DMS 273 treated with DMSO at 0.1 percent for 48 hours (cell line): ENCODE results near the gene PFDN2.
"Not testable (repeated sequence)": the region's sequence is repeated elsewhere in the genome, so short reads cannot be mapped to it uniquely, and the experiment has no call there.

Experiments used
- DNase-seq: peaks from one replicate; lab custom pipeline; 2025; lab: John Stamatoyannopoulos, UW

The PFDN2 gene

DNA sequence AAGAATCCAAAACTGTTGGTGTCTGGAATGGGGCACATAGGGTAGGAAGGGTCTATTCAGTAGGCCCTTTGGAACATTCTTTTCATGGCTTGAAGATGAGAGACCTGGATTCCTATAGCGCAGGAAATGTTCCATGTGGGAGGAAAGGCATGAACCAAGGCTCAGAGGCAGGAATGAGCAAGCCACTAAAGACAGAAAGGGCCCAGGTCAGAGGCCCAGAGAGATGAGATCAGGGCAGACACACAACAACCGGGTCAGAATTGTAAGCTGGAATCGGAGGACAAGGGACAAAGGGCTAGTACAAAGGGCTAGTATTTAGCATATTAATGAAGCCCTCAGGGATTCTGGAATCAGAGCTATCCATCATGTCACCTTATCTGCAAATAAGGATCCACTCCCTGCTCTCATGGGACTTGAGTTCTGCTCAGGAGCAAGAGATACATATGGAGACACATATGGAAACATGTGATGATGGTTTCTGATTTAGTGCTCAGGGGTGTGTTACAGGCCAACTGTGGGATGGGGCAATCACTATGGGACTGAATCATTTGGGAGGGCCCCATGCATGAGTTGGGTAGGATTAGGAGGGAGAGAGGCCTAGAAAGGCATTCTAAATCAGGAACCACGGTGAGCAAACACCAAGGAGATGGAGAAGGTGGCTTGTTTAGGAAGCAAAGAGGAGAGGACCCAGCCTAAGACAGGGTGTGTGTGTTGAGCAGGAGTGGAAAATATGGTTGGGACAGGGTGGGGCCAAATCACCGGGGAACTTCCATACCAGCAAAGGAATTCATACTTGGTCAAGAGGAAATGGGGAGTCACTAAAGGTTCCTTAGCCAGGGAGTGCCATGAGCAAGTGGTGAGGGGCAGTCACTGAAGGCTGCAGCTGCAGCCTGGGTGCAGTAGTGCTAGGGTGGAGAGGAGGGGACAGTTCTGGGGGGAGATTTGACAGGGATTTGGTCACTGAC lies 37.1 kb downstream of the PFDN2 start:
- no peak for DNase-seq

DNA sequence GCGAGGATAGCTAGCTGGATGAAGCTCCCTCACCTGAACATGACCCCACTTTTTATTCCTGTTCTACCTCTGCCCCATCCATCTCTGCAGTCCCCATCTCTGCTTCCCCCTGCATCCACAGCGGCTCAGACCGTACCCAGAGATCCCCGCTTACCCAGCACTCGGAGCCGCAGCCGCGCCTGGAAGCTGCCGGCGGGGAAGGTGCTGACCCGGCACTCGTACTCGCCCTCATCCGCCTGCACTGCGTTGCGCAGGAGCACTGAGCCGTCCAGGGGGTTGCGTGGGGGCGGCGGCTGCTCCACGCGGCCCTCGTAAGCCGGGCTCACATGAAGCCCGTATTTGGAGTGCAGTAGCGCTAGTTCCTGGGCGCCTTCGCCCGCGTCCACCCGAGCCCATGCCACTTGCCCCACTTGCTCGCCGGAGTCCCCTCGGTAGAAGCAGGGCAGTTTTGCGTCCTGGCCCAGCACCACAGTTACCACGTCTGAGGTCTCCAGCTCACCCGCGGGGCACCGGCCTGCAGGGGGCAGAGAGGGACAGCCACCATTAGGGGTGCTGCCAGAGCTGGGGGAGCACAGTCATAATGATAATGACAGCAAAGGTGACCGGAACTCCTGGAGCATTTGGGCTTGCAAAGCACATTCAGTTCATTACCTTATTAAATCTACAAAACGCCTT lies 38.3 kb downstream of the PFDN2 start:
- no peak for DNase-seq

DNA sequence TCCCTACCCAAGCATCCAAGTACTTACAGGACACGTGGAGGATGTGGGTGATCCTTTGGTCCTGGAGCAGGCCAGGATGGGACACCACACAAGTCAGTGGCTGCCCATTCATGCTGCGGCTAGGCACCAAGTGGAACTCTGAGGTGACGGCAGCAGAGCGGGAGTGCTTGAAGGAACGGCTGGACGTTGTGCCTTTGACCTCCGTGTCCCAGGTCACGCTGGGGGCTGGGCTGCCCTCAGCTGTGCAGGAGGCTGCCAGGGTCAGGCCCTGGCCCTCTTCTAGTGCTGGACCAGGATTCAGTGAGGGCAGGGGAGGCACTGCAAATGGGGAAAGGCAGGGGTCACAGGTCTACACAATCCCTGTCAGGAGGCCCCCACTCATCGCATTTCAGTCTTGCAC lies 40.4 kb downstream of the PFDN2 start:
- DNase-seq = no peak

DNA sequence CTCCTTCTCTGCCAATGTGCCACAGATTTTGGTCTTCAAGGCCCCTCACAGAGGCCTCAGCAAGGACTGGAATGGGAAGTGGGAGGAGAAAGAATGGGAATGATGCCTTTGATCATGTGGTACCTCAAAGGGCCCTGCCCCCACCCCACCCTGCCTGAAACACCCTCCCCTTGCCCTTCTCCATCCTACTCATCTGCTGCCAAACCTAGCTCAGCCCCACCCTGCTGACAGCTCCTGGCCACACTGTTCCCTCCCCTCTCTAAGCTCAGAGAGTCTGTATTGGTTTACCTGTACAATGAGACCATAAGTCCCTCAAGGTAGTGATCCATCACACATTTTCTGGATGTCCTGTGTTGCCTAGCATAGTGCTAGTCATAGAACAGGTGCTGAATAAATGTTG lies 41.4 kb downstream of the PFDN2 start:
- DNase-seq = no peak

DNA sequence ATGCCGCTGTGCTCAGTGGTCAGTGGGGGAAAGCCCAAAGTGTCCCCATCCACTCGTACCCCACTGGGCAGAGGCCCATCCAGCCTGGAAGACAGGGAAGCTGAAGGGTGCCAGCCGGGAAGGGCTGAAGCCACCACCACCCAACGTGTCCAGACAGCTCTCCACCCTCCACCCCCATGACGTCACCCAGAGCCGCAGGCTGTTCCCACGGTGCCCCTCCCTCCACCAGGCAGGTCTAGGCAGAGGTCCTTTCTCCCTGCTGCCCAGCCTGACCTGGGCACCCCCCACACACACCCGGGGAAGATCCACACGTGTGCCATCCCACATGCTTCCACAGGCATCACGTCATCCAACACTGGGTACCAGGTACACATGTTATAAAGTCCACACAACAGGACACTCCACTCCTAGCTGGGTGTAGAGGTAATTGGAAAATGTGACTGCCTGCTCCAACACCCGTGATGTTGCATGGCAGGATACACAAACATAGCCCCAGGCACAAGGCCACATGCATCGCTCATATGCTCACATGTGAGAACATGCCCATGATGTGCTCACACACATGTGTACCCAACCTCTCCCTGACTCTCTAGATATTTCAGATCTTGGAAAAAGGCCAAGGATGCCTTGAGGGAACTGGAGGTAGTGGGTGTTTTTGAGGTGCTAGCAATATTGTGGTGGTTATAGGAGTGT lies 43.0 kb downstream of the PFDN2 start:
- DNase-seq = no peak

DNA sequence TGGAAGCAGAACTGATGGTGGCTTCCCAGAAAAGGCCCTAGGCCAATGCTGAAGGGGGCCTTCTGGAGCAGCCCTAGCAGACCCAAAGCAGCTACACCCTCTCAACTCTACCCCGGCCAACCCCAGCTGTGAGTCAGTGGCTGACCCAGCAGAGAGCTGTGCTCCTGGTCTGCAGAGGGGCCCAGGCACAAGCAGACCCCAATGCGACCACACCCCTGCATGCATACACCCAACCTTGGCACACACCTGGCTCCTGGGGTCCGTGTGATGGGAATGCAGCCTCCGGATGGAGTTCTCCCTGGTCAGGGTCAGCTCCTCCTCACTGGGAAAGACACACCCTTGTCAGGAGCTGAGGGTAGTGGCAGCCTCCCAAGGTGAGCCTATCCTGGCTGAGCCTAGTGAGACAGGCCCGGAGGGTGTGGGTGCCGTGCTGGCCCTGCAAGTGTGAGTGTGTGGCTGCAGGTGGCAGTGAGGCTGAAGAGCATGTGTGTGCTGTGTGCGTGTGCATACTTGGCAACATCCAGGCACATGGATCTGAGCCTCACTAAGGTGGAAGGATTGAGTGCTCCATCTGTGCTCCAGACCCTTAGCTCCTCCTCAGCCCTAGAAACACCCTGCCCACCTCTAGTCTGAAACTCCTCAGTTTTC lies 44.2 kb downstream of the PFDN2 start:
- DNase-seq = no peak

DNA sequence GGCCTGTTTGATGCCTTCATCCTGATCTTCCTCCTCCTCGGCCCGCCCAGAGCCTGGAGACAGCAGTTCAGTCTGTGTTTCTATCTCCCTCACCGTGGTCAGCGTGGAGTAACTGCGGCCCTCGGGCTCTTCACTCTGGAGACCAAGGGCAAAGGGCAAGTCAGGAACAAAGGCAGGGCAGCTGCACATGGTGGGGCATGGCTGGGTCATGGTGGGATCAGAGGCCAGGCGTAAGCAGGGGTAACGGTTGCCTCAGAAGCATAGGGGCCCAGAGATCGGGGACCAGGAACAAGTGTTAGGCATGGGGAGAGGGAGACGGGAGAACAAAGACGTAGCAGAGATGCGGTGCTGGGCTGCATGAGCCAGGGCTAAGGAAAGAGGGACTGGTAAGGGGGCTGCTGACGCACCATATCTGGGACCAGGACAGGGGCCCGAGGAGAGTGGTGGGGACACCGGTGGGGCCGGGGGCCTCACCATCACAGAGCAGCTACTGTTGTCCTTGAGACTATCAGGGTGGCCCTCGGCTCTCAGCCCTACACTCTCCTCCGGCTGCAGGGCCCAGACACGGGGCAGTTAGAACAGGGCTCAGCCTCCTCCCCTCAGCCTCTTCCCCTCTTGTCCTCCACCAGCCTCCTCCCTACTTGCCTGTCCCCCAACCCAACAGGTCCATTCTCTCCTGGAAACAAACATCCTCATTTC lies 44.9 kb downstream of the PFDN2 start:
- no peak for DNase-seq

DNA sequence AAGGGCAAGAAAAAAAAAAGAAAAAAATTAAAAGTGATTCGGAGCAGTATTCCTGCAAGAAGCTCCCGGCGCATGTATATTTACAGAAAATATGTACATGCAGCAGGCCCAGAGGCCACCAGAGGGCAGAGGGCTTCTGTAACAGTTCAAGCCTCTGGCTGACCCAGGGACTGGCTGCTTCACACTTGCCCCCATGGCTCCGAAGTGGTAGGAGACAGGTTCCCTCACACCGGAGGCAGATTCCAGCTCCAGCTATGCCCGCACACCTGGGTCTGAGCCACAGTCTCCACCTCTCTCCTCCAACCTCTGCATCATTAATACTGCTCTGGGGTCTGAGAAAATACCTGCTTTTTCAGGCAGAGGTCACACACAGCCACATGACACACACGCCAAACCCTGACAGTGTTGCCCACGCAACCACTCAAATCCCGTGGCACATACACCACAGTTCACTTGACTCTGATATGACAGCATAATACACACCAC lies 45.9 kb downstream of the PFDN2 start:
- DNase-seq = no peak

DNA sequence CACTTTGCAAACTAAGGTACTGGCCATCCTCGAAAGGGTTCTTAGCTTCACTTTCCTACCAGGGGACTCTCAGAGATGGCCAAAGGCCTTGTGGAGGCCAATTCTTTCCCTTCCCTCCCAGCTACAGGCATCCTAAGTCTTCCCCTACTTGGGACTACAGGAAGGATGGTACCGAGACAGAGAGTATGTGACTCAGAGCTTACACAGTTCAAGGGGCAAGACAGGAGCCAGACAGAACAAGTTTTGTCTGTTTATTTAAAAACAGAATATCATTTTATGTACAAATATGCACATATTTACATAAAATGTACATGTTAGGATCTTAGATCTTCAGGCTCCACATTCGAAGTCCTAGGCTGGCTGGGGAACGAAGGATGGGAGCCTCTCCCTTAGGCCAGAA lies 47.1 kb downstream of the PFDN2 start:
- DNase-seq = no peak

DNA sequence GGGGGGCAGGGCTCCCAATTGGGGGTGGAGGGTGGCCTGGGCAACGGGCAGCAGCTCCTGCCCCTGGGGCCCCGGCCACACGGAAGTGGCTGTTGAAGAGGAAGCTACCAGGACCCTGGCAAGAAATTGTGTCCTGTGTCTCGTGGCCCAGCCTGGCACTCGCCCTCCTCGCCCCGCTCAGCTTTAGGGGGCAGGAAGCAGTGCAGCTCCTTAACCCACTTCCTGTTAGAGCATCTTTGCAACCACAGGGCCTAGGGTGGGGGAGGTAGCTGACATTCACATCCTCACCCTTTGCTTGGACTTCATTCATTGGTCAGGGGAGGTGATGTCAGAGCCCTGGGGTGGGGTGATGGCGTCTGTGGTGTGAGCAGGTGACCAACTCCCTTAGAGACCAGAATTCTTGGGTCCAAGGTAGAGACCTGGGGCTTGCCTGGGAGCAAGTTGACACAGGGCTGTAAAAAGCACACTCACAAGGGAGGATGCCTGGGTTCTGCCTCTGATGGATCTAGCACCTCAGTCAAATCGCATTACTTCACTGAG lies 48.0 kb downstream of the PFDN2 start, which contains the start of gene ARHGAP30:
Gene ARHGAP30 (minus strand): TSS at position 161 of the 540 bp plus-strand sequence. CDS start 267 bp downstream, outside the sequence.
- no peak for DNase-seq

DNA sequence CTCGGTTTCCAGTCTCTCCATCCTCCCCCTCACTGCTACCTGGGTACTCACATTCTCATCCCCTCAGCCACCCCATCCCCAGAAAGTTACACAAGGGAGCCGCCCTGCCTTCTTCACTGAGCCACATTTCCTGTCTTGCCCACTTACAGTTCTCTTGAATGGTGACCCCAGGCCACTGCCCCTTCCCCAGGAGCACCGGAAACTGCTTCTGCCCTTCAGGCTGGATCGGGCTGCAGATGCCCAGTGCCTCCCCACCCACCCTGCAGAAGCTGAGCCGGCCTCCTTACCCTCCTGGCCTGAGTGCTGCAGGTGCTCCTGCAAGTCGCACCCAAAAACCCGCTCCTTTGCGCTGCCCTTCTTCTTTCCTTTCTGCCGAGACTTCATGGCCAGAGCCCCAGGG lies 48.6 kb downstream of the PFDN2 start:
- no peak for DNase-seq

DNA sequence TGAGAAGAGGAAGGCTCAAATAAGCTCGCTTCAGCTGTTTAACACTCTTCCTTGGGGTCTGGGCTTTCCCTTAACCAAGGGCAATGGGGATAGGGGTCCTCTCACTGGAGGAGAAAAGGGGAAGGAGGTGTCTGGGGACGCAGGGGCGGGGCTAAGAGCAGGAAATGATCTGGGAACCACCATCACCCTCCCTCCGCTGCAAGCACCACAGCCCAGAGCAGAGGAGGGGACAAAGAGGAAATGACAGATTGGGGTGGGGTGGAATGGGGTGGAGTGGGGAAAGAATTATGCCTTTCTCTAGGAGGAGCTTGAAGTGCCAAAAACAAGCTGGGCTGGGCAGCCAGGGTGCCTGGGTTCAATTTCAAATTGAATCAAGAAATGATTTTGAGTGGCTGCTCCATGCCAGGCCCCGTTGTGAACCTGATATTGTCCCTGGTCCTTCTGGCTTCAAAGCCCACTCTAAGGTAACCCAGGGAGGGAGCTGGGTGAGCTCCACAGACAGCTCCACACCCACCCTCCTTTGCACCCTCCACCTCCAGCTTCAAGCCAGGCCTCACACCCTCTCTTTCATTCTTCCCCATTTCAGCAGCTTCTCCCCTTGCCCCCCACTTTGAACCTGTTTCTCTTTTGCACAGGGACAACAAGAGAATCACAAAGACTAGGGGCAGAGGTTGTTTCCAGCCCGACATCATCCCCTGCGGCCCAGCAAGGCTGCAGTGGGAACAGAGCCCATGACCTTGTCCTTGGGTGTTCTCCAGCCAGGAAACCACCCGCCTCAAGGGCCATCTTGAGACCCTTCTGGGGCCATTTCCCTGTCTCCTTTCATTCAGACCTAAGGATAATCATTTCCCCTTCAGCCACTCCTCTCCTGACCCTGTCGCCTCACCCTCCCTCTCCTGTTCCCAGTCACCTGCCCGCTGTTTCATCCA lies 49.3 kb downstream of the PFDN2 start:
- DNase-seq = no peak

DNA sequence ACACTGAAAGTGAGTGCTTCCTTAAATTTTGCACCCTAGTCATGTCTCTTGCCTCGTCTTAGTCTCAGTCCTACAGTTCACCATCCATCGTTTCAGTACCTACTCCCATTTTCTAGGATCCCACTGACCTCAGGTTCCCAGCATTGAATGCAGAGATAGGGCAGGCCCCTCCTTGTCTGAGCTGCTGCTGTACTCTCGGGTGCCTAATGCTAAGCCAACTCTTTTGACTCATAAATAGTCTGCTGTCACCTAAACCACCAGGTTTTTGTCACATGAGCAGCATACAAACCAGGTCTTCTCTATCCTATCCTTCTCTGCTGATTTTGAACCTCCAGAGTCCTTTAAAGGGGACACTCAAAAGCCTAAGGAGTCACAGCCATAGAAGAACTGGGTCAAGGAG lies 51.1 kb downstream of the PFDN2 start:
- no peak for DNase-seq

DNA sequence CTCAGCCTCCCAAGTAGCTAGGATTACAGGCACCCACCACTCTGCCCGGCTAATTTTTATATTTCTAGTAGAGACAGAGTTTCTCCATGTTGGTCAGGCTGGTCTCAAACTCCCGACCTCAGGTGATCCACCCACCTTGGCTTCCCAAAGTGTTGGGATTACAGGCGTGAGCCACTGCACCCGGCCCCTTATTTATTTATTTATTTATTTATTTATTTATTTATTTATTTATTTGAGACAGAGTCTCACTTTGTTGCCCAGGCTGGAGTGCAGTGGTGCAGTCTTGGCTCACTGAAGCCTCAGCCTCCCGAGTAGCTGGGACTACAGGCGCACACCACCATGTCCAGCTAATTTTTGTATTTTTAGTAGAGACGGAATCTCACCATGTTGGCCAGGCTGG lies 52.2 kb downstream of the PFDN2 start:
- DNase-seq = not testable (repeated sequence)

DNA sequence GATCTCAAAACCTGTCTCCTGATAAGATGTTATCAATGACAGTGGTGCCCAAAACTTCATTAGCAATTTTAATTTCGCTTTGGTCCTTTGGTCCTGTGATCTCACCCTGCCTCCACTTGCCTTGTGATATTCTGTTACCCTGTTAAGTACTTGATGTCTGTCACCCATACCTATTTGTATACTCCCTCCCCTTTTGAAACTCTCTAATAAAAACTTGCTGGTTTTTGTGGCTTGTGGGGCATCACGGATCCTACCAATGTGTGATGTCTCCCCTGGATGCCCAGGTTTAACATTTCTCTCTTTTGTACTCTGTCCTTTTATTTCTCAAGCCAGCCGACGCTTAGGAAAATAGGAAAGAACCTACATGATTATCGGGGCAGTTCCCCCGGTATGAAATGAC lies 53.9 kb downstream of the PFDN2 start:
- not testable (repeated sequence) for DNase-seq

DNA sequence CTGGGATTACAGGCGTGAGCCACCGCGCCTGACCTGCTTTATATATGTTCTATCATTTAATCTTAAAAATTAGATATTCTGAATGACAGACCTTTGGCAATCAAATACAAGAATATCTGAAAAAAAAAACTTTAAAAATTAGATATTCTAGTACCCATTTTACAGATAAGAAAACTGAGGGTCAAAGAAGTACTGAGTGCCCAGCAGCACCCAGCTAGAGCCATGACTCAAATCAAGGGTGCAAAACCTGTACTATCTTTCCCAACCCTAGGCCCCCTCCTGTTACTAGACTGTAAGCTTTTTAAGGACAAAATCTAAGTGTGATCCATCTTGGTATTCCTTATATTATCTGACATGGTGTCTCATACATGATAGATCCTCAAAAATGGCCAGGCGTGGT lies 56.4 kb downstream of the PFDN2 start:
- DNase-seq = no peak

DNA sequence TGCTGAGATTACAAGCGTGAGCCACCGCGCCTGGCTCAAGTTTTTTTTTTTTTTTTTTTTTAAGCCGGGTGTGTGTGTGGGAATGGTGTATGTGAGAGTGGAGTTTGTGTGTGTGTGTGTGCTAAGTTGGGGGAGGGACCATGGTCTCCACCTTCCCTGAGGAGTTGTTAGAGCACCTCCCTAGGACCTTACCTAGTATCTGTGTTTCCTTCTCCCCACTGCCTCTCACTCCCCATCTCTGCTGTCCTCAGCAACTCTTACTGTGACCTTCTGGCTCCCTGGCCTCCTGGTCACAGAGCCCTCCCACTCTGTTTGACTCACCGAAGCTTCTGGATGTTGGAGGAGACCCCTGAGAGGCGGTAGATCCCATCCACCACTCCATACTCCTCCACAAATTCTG lies 58.5 kb downstream of the PFDN2 start:
- DNase-seq = no peak

DNA sequence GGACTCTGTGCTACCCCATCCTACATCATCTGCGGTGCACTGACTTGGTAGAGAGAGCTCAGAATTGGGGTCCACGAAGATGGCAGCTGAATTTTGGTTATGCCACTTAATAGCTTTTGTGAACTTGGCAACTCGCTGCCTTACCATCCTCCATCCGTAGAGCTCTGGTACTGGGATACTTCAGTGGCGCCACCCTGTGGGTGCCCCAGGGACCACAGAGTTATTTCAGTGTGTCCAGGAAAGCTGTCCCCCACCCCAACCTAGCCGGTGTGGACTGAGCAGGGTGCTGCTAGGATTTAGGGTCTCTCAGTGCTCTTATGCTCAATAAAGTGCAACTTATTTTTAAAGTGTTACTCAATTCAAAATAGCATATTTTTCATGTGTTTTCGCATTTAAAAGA lies 63.0 kb downstream of the PFDN2 start:
- no peak for DNase-seq

DNA sequence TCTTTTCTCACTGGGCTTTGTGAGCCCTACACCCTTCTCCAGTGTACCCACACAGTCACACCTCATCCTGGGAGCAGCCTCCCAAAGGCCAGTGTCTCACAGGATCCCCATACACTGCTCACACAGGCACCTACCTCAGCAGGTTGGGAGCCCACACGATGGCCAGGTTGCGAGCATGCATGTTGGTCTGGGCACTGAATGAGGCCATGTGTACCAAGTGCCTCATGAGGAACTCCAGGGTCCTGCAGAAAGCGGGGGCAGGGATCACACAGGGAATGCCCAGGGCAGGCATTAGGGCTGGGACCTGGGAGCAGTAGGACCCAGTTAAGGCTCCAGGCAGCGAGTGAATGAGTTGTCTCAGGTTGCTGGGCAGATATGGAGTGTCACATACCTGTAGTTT lies 63.6 kb downstream of the PFDN2 start:
- no peak for DNase-seq

DNA sequence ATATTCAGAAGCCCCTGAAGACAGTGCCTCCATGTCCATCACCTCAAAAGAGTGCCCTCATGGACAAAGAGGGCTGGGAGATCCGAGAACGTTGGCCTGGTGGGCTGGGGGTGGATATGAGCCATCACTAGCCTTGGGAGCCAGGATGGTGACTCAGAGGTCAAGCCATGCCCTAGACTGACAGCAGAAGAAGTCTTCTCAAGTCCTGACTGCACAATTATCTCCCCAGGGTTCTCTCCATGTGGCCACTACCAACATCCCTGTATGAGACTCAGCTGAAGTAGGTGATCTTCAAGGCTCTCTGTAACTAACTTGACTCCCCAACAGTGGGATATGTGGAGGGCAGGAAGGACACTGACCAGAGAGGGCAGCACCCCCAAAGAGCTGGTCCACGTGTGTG lies 64.9 kb downstream of the PFDN2 start:
- DNase-seq = no peak
